DMS153 treated with DMSO at 0.1 percent for 48 hours (cell line): Measurements from ENCODE around the gene CAPN5.

Experiments used
- DNase-seq: peaks from one replicate; lab custom pipeline; 2025; ENCODE audit not compliant: unreplicated experiment; lab: John Stamatoyannopoulos, UW

CAPN5 gene

GRCh38 chr11:77146261-77147035, 79.7 kb downstream of the CAPN5 start:
- no peak for DNase-seq

GRCh38 chr11:77147036-77147315, 80.2 kb downstream of the CAPN5 start:
- DNase-seq = no peak

DNA sequence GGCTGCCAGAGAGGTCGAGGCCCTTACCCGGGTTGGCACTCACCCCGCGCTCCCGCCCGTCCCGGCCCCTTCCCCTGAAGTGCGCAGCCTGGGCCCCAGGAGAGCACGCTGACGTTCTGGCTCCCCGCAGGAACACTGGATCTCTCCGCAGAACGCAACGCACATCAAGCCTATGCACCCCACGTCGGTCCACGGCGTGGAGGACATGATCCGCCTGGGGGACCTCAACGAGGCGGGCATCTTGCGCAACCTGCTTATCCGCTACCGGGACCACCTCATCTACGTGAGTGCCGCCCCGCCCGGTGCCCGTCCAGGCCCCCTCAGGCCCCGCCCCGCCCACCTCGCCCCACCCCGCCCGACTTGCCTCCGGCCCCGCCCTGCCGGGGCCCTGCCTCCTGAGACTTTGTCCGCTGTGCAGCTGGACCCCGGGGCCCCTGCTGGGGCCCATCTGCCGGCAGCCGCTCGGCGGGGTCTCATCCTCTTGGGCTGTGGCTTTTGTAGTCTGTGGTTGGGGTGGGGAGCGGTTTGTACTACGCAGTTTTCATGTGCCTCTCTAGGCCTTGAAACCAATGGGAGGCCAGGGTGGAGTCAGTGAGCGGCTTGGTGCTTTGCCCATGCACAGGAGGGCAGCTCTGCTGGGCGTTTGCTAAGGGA, 81.0 kb downstream of the CAPN5 start:
- DNase-seq = no peak

- no peak for DNase-seq
Observed at GRCh38 chr11:77148963-77149715, 82.4 kb downstream of the CAPN5 start.

GRCh38 chr11:77149716-77150392, 83.1 kb downstream of the CAPN5 start:
- no peak for DNase-seq

GRCh38 chr11:77150836-77151235, 84.1 kb downstream of the CAPN5 start:
- no peak for DNase-seq

DNA sequence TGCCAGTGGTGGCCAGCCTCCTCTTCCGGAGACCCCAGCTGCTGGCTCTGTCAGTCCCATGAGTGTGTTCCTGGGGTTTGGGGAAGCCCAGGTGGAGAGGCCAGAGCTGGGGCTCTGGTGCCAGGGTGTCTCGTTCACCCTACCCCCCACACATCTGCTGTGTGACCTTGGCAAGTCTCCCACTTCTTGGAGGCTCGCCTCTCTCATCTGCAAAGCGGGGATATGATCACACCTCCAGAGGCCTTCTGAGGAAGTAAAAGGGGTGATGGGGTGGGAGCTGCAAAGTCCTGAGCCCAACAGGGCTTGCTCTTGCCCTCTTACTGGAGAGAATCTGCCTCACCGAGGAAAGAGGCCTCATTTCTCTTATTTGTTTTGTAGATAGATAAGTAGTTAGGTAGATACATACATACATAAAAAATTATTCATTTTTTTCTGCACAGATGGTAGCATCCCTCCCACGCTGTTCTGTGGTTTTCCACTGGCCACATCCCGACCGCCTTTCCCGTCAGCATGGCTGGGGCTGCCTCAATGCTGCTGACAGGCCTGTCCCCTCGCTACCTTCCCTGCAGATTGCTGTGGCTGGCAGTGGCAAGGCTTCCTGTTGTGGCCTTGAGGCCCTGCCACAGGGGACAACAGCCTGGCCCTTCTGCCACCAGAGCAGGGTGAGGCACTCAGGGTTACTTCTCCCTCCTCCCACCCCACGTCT, 85.2 kb downstream of the CAPN5 start:
- no peak for DNase-seq

GRCh38 chr11:77152846-77153245, 86.1 kb downstream of the CAPN5 start:
- no peak for DNase-seq

DNA sequence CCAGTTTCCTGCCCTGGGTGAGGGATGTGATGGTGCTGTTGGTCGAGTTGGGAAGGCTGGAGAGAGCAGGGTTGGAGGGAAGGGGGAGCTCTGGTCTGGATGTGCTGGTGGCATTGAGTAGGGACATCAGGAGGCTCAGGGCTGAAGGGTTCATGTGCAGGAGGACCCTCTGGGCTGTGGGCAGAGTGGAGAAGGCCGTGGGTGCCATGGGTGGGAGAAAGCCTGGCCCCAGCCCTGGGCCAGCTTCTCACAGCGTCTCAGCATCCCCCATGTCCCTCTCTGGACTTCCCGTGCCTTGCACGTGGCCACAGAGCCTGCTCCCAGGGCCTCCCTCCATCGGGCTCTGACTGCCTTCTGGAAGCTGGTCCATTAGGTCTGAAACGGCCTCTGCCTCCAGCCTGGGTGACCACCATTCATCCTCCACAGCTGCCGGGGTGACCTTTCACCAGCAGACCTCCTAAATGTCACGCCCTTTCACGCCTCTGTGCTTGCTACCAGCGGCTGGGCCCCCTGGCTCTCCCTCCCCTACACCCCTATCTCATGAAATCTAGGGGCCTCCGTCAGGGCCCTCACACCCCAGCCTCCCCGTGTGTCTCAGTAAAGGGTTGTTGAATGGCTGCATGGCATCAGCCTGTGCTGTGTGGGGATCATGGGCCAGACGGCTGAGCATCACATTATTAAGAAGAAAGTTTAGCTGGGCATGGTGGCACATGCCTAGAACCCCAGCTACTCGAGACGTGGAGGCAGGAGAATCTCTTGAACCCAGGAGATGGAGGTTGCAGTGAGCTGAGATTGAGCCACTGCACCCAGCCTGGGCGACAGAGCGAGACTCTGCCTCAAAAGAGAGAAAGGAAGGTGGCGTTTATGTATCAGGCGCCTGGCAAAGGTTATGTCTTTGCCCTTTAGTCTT, 86.8 kb downstream of the CAPN5 start:
- no peak for DNase-seq

- peak; percentile 22 for DNase-seq
Observed at GRCh38 chr11:77154381-77155081, 87.8 kb downstream of the CAPN5 start.

DNA sequence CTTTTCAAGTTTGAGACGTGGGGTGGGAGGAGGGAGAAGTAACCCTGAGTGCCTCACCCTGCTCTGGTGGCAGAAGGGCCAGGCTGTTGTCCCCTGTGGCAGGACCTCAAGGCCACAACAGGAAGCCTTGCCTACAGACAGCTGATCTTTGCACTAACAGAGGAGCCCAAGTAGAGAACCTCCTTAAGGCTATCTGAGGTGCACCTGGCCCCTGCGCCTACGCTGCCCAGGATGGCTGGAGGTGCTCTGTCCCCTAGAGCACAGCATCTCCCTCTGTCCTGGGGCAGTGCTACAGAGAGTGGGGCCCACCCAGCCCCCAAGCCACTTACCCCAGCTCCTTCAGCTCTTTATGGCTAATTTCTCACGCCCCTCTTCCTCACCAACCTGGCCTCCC, 88.3 kb downstream of the CAPN5 start:
- DNase-seq = no peak

DNA sequence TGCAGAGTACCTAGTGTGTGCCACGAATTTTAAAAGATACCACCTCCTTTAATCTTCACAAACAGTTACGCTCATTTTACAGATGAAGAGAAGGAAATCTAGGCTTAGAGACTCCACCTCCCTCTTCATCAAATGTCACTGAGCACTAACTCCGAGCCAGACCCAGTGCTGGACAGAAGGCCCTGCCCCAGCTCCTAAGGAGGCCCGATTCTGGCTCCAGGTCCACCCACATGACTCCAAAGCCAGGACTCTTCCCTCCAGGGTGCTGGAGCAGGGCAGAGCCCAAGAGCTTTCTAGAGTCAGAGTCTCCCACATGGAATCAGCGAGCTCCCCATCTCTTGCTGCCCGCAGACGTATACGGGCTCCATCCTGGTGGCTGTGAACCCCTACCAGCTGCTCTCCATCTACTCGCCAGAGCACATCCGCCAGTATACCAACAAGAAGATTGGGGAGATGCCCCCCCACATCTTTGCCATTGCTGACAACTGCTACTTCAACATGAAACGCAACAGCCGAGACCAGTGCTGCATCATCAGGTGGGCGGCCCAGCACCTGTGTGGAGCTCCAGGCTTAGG, 88.9 kb downstream of the CAPN5 start:
- DNase-seq = no peak

- no peak for DNase-seq
Observed at GRCh38 chr11:77156396-77157195, 89.8 kb downstream of the CAPN5 start.

DNA sequence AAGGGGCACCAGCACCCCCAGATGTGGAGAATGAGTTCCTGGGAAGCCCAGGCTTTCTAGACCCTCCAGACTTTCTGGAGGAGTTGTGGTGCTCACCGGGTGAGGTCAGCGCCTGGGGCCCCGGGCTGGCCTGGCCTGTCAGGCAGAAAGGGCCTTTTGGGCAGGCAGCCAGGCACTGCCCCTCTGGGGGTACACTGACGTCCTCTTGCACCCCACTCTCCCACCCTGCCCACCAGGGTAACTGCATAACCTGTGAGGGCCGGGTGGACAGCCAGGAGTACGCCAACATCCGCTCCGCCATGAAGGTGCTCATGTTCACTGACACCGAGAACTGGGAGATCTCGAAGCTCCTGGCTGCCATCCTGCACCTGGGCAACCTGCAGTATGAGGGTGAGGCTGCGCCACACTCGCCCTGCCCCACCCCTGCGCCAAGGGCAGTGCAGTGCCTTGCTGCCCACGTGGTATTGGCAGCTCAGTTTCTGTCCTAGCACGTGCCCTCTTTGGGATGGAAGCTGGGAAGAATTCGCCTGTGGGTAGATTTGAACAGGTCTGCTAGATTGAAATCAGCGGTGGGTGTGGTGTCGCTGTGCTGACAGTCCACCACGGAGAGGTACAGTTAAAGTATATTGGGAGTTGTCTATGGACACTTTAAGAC, 91.4 kb downstream of the CAPN5 start:
- DNase-seq = no peak

GRCh38 chr11:77159219-77159936, 92.6 kb downstream of the CAPN5 start:
- no peak for DNase-seq

DNA sequence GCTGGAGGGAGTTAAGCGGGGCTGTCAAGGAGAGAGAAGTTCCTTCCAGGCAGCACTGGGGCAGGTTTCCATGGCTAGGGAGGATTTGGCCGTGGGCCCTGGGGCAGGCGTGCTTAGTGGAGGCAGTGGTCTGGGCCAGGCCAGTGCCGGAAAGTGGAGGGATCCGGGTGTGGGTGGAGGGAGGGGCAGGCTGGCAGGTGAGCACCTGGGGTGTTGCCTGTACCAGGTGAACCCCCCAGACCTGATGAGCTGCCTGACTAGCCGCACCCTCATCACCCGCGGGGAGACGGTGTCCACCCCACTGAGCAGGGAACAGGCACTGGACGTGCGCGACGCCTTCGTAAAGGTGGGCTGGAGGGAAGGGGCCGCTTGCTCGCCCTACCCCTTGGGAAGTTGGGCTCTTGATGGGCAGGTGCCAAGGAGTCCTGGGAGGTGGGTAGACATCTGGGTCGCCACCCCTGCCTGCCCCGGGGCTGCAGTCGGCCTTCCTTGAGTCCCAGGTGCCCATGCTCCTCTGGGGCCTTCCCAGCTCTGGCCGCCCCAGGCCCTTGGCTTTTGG, 93.2 kb downstream of the CAPN5 start:
- DNase-seq = no peak

- DNase-seq = no peak
Observed at GRCh38 chr11:77163271-77163670, 96.5 kb downstream of the CAPN5 start.
